CD8-positive, alpha-beta memory T cell (primary cell): Measurements from ENCODE around the gene DTD1. TPM values are rescaled to one million over a fixed set of nuclear protein-coding genes. Genes with fewer than 3 reads are reported as not detected.

Source experiments
- CTCF ChIA-PET: fragments of 350-600 bp; sonication (Branson Sonifier 250); formaldehyde crosslinking; loops from one replicate; lab custom pipeline; 2021; ENCODE audit warnings: antibody characterized with exemption; lab: Charles Lee
- POLR2A ChIA-PET: fragments of 350-600 bp; sonication (Branson Sonifier 250); formaldehyde crosslinking; loops from one replicate; lab custom pipeline; 2021; ENCODE audit warnings: antibody characterized with exemption; lab: Charles Lee
- DNase-seq, 5 donors: peaks; one replicate each; pipeline versions ENCODE4 v3.0.0 to v3.0.0-alpha.2; 2020 to 2022; ENCODE audit warnings: mixed read lengths in 1 of 5
- H3K27ac ChIP-seq: one replicate; pipeline ENCODE4 v1.7.0; 2013; ENCODE audit warnings: low read depth, mild to moderate bottlenecking, low read length, moderate library complexity
- H3K27me3 ChIP-seq: 2 replicates; pipeline ENCODE4 v1.7.0; 2013; ENCODE audit warnings: low read length, mild to moderate bottlenecking; ENCODE audit not compliant: insufficient read depth, poor library complexity, severe bottlenecking
- H3K36me3 ChIP-seq: 2 replicates; pipeline ENCODE4 v1.7.0; 2013; ENCODE audit warnings: mild to moderate bottlenecking, low read length, moderate library complexity; ENCODE audit not compliant: insufficient read depth
- H3K4me1 ChIP-seq: 2 replicates; pipeline ENCODE4 v1.7.0; 2013; ENCODE audit warnings: mild to moderate bottlenecking, low read length, moderate library complexity; ENCODE audit not compliant: insufficient read depth
- H3K4me3 ChIP-seq: 2 replicates; pipeline ENCODE4 v1.7.0; 2013; ENCODE audit warnings: mild to moderate bottlenecking, low read length
- H3K9me3 ChIP-seq: 2 replicates; pipeline ENCODE4 v1.7.0; 2013; ENCODE audit warnings: mild to moderate bottlenecking, low read length
- H3K27ac Mint-ChIP-seq, 8 donors: one replicate each; pipeline ENCODE4 v1.8.0; 2020 to 2021; ENCODE audit warnings: mixed read lengths in 8 of 8, mild to moderate bottlenecking in 6 of 8, inconsistent platforms in 3 of 8, moderate library complexity in 3 of 8
- H3K27me3 Mint-ChIP-seq, 2 donors: one replicate each; pipeline ENCODE4 v1.8.0; 2020 to 2021; ENCODE audit warnings: mixed read lengths in 2 of 2, mild to moderate bottlenecking in 1 of 2, moderate library complexity in 1 of 2
- H3K36me3 Mint-ChIP-seq, 3 donors: one replicate each; pipeline ENCODE4 v1.8.0; 2020 to 2021; ENCODE audit warnings: mixed read lengths in 3 of 3, inconsistent platforms in 1 of 3, mild to moderate bottlenecking in 1 of 3
- H3K4me1 Mint-ChIP-seq, 3 donors: one replicate each; pipeline ENCODE4 v1.8.0; 2020 to 2021; ENCODE audit warnings: mixed read lengths in 3 of 3, inconsistent platforms in 1 of 3, mild to moderate bottlenecking in 1 of 3
- H3K4me3 Mint-ChIP-seq, 7 donors: one replicate each; pipeline ENCODE4 v1.8.0; 2020 to 2021; ENCODE audit warnings: mixed read lengths in 7 of 7, mild to moderate bottlenecking in 6 of 7, moderate library complexity in 4 of 7, inconsistent platforms in 2 of 7
- H3K9me3 Mint-ChIP-seq, 5 donors: one replicate each; pipeline ENCODE4 v1.8.0; 2020 to 2022; ENCODE audit warnings: mixed read lengths in 5 of 5, mild to moderate bottlenecking in 3 of 5, moderate library complexity in 2 of 5, inconsistent platforms in 1 of 5
- polyA plus RNA-seq: library from polyadenylated mRNA; unstranded; fragments of 300-500 nt; fragmentation: Illumina TruSeq; gene quantifications from one replicate; pipeline ENCODE4 v1.2.3, GENCODE V29; 2021
- total RNA-seq, 2 experiments: library from RNA; stranded (reverse); gene quantifications; one replicate each; pipeline ENCODE4 v1.2.3, GENCODE V29; 2021

Gene DTD1
- total and polyA plus RNA-seq, 3 experiments from 2014 or later: 59.6 to 60.8 (median 60.2) TPM

- Histone ChIP-seq H3K36me3 (peaks cover 5% of the 10 kb centered on the region), H3K4me1 (no peaks in the 10 kb centered on the region), H3K4me3 (no peak overlapping the region), H3K27me3 (no peaks in the 10 kb centered on the region), H3K27ac (no peak overlapping the region), H3K9me3 (no peaks in the 10 kb centered on the region)
- Mint-ChIP-seq H3K27me3 (no peaks in the 10 kb centered on the region), H3K27ac (peak overlapping the region in 2 of 8 donors; percentile 36 to 54), H3K9me3 (no peaks in the 10 kb centered on the region), H3K4me1 (peaks cover 0 to 4% (median 3%) of the 10 kb centered on the region in 3 donors), H3K36me3 (peaks cover 0 to 59% (median 30%) of the 10 kb centered on the region in 3 donors), H3K4me3 (no peak overlapping the region)
- CTCF ChIA-PET: interaction anchor here (1.2 kb wide), 1 partner anchor 160 kb away, joined by 3 read pairs; no protein-coding TSS in a partner anchor
- POLR2A ChIA-PET: no interaction called here
- DNase-seq: no peak
Observed at GRCh38 chr20:18634501-18634900, 46.6 kb downstream of the DTD1 start.

GRCh38 chr20:18635380-18635779, 47.5 kb downstream of the DTD1 start:
- POLR2A ChIA-PET: no interaction called here
- peaks cover 0 to 53% (median 27%) of the 10 kb centered on the region in 3 donors for H3K36me3 Mint-ChIP-seq
- H3K27me3 Mint-ChIP-seq: no peaks in the 10 kb centered on the region

GRCh38 chr20:18637224-18637623, 49.4 kb downstream of the DTD1 start:
- no peak overlapping the region for H3K27ac Mint-ChIP-seq
- H3K9me3 ChIP-seq: no peaks in the 10 kb centered on the region
- POLR2A ChIA-PET: no interaction called here
- H3K4me3 ChIP-seq: no peak overlapping the region
- no peak for DNase-seq
- peaks cover 0 to 11% (median 3%) of the 10 kb centered on the region in 3 donors for H3K4me1 Mint-ChIP-seq
- no peaks in the 10 kb centered on the region for H3K9me3 Mint-ChIP-seq
- CTCF ChIA-PET: no interaction called here
- peaks cover 5% of the 10 kb centered on the region for H3K36me3 ChIP-seq
- H3K36me3 Mint-ChIP-seq: peaks cover 0 to 46% (median 25%) of the 10 kb centered on the region in 3 donors
- no peaks in the 10 kb centered on the region for H3K27me3 Mint-ChIP-seq
- no peaks in the 10 kb centered on the region for H3K27me3 ChIP-seq
- no peak overlapping the region for H3K27ac ChIP-seq
- H3K4me1 ChIP-seq: no peaks in the 10 kb centered on the region
- H3K4me3 Mint-ChIP-seq: no peak overlapping the region

More at GRCh38 chr20:18635380-18635779, 47.5 kb downstream of the DTD1 start:
- H3K27ac Mint-ChIP-seq: peak overlapping the region in 1 of 8 donors; percentile 68
- no peak overlapping the region for H3K4me3 Mint-ChIP-seq
- CTCF ChIA-PET: interaction anchor here (1.2 kb wide), 1 partner anchor 159 kb away, joined by 3 read pairs; no protein-coding TSS in a partner anchor
- Histone ChIP-seq H3K27ac (no peak overlapping the region), H3K9me3 (no peaks in the 10 kb centered on the region), H3K4me1 (no peaks in the 10 kb centered on the region), H3K36me3 (peaks cover 5% of the 10 kb centered on the region), H3K4me3 (no peak overlapping the region), H3K27me3 (no peaks in the 10 kb centered on the region)
- H3K9me3 Mint-ChIP-seq: no peaks in the 10 kb centered on the region
- H3K4me1 Mint-ChIP-seq: peaks cover 0 to 8% (median 3%) of the 10 kb centered on the region in 3 donors
- no peak for DNase-seq

- H3K4me3 Mint-ChIP-seq: no peak overlapping the region
- no peaks in the 10 kb centered on the region for H3K4me1 ChIP-seq
- H3K9me3 Mint-ChIP-seq: no peaks in the 10 kb centered on the region
- H3K27me3 Mint-ChIP-seq: peaks cover 0 to 1% of the 10 kb centered on the region in 2 donors
- H3K4me1 Mint-ChIP-seq: peaks cover 0 to 14% (median 3%) of the 10 kb centered on the region in 3 donors
- peaks cover 5% of the 10 kb centered on the region for H3K36me3 ChIP-seq
- H3K27ac ChIP-seq: no peak overlapping the region
- DNase-seq: no peak
- H3K27me3 ChIP-seq: no peaks in the 10 kb centered on the region
- H3K9me3 ChIP-seq: no peaks in the 10 kb centered on the region
- H3K4me3 ChIP-seq: no peak overlapping the region
- peaks cover 0 to 50% (median 28%) of the 10 kb centered on the region in 3 donors for H3K36me3 Mint-ChIP-seq
- ChIA-PET POLR2A (no interaction called here), CTCF (interaction anchor here (1.0 kb wide), 1 partner anchor 10 kb away, joined by 4 read pairs; no protein-coding TSS in a partner anchor)
- no peak overlapping the region for H3K27ac Mint-ChIP-seq
Observed at GRCh38 chr20:18638768-18639167, 50.9 kb downstream of the DTD1 start.

- Histone ChIP-seq H3K9me3 (no peaks in the 10 kb centered on the region), H3K27me3 (no peaks in the 10 kb centered on the region), H3K27ac (no peak overlapping the region), H3K36me3 (peaks cover 5% of the 10 kb centered on the region), H3K4me3 (no peak overlapping the region), H3K4me1 (no peaks in the 10 kb centered on the region)
- peaks cover 0 to 47% (median 24%) of the 10 kb centered on the region in 3 donors for H3K36me3 Mint-ChIP-seq
- no peak overlapping the region for H3K4me3 Mint-ChIP-seq
- ChIA-PET POLR2A (no interaction called here), CTCF (no interaction called here)
- H3K27me3 Mint-ChIP-seq: peaks cover 0 to 1% of the 10 kb centered on the region in 2 donors
- peaks cover 0 to 14% (median 3%) of the 10 kb centered on the region in 3 donors for H3K4me1 Mint-ChIP-seq
- no peaks in the 10 kb centered on the region for H3K9me3 Mint-ChIP-seq
- DNase-seq: no peak
- no peak overlapping the region for H3K27ac Mint-ChIP-seq
Observed at GRCh38 chr20:18639501-18639979, 51.7 kb downstream of the DTD1 start.

- Mint-ChIP-seq H3K27ac (no peak overlapping the region), H3K9me3 (no peaks in the 10 kb centered on the region), H3K4me1 (peaks cover 0 to 14% (median 6%) of the 10 kb centered on the region in 3 donors), H3K36me3 (peaks cover 6 to 19% (median 13%) of the 10 kb centered on the region in 3 donors), H3K4me3 (no peak overlapping the region), H3K27me3 (peaks cover 0 to 3% of the 10 kb centered on the region in 2 donors)
- Histone ChIP-seq H3K27ac (no peak overlapping the region), H3K36me3 (no peaks in the 10 kb centered on the region), H3K27me3 (no peaks in the 10 kb centered on the region), H3K4me3 (no peak overlapping the region), H3K9me3 (no peaks in the 10 kb centered on the region), H3K4me1 (no peaks in the 10 kb centered on the region)
- ChIA-PET POLR2A (no interaction called here), CTCF (no interaction called here)
- DNase-seq: no peak
Observed at GRCh38 chr20:18645196-18645745, 57.4 kb downstream of the DTD1 start.

- DNase-seq: no peak
- Histone ChIP-seq H3K27ac (no peak overlapping the region), H3K4me3 (no peak overlapping the region), H3K27me3 (no peaks in the 10 kb centered on the region), H3K4me1 (no peaks in the 10 kb centered on the region), H3K36me3 (no peaks in the 10 kb centered on the region), H3K9me3 (no peaks in the 10 kb centered on the region)
- peaks cover 0 to 14% (median 10%) of the 10 kb centered on the region in 3 donors for H3K4me1 Mint-ChIP-seq
- H3K27ac Mint-ChIP-seq: no peak overlapping the region
- no peaks in the 10 kb centered on the region for H3K9me3 Mint-ChIP-seq
- peaks cover 0 to 3% of the 10 kb centered on the region in 2 donors for H3K27me3 Mint-ChIP-seq
- H3K36me3 Mint-ChIP-seq: peaks cover 6 to 21% (median 14%) of the 10 kb centered on the region in 3 donors
- POLR2A ChIA-PET: no interaction called here
- CTCF ChIA-PET: no interaction called here
- H3K4me3 Mint-ChIP-seq: no peak overlapping the region
Observed at GRCh38 chr20:18645851-18646250, 58.0 kb downstream of the DTD1 start.

- Histone ChIP-seq H3K4me3 (no peak overlapping the region), H3K27me3 (no peaks in the 10 kb centered on the region), H3K27ac (no peak overlapping the region), H3K36me3 (no peaks in the 10 kb centered on the region), H3K4me1 (no peaks in the 10 kb centered on the region), H3K9me3 (no peaks in the 10 kb centered on the region)
- ChIA-PET CTCF (no interaction called here), POLR2A (no interaction called here)
- Mint-ChIP-seq H3K36me3 (peaks cover 6 to 19% (median 11%) of the 10 kb centered on the region in 3 donors), H3K27ac (peak overlapping the region in 1 of 8 donors; percentile 19), H3K9me3 (no peaks in the 10 kb centered on the region), H3K4me3 (no peak overlapping the region), H3K4me1 (peaks cover 0 to 12% (median 11%) of the 10 kb centered on the region in 3 donors), H3K27me3 (peaks cover 0 to 1% of the 10 kb centered on the region in 2 donors)
- DNase-seq: no peak
Observed at GRCh38 chr20:18647777-18648176, 59.9 kb downstream of the DTD1 start.
